SKM-1 (cell line): ENCODE measurements around the gene LBX2.

Source experiments
- DNase-seq: peaks from one replicate; lab custom pipeline; 2025; ENCODE audit not compliant: unreplicated experiment; lab: John Stamatoyannopoulos, UW

The LBX2 gene

GRCh38 chr2:74499267-74499939 lies at the start of gene LBX2:
LBX2 (minus strand) TSS chr2:74499603; CDS start chr2:74499537, 66 bp downstream.
- no peak for DNase-seq

- no peak for DNase-seq
Observed at GRCh38 chr2:74548285-74548899, 49.0 kb upstream of the LBX2 start.

- DNase-seq, result no peak
Observed at GRCh38 chr2:74546004-74546403, 46.6 kb upstream of the LBX2 start.

GRCh38 chr2:74544634-74545033 lies 45.2 kb upstream of the LBX2 start:
- no peak for DNase-seq

GRCh38 chr2:74542978-74543377 lies 43.6 kb upstream of the LBX2 start:
- DNase-seq, result no peak

GRCh38 chr2:74540291-74540690 lies 40.9 kb upstream of the LBX2 start:
- no peak for DNase-seq

- no peak for DNase-seq
Observed at GRCh38 chr2:74538881-74539339, 39.5 kb upstream of the LBX2 start.

- no peak for DNase-seq
Observed at GRCh38 chr2:74537140-74537539, 37.7 kb upstream of the LBX2 start.

- no peak for DNase-seq
Observed at GRCh38 chr2:74536166-74536950, 37.0 kb upstream of the LBX2 start.

- no peak for DNase-seq
Observed at GRCh38 chr2:74535440-74535965, 36.1 kb upstream of the LBX2 start.

- DNase-seq, result no peak
Observed at GRCh38 chr2:74534411-74534810, 35.0 kb upstream of the LBX2 start.

GRCh38 chr2:74533464-74533863 lies 34.1 kb upstream of the LBX2 start:
- no peak for DNase-seq

- DNase-seq, result no peak
Observed at GRCh38 chr2:74532222-74532621, 32.8 kb upstream of the LBX2 start.

GRCh38 chr2:74531666-74532065 lies 32.3 kb upstream of the LBX2 start:
- DNase-seq, result no peak

- no peak for DNase-seq
Observed at GRCh38 chr2:74530239-74531187, 31.1 kb upstream of the LBX2 start.

- peak; percentile 93 for DNase-seq
Observed at GRCh38 chr2:74529357-74530238, 30.2 kb upstream of the LBX2 start, which contains the start of the genes AUP1 and HTRA2. AUP1 (minus strand) TSS chr2:74529706; CDS start chr2:74529629, 77 bp downstream. HTRA2 (plus strand) TSS chr2:74529933; CDS start chr2:74530007, 74 bp downstream.

- DNase-seq, result no peak
Observed at GRCh38 chr2:74528600-74529356, 29.4 kb upstream of the LBX2 start.

- DNase-seq, result no peak
Observed at GRCh38 chr2:74527741-74528140, 28.3 kb upstream of the LBX2 start.
